Hepatocyte (in vitro differentiated cells): ENCODE measurements around the gene XIRP2. TPM values are rescaled to one million over a fixed set of nuclear protein-coding genes. Genes with fewer than 3 reads are reported as not detected.
A peak's percentile ranks its signal among the peaks of the same experiment; 100 is the strongest.

ENCODE experiments used
- DNase-seq: peaks from one replicate; pipeline ENCODE4 v3.0.0-alpha.2; 2016; ENCODE audit warnings: low spot score
- H2AFZ ChIP-seq: fragments of 200-600 bp; sonication (generic); 2 replicates; pipeline ENCODE4 v1.6.0; 2016; ENCODE audit warnings: antibody characterized with exemption, mild to moderate bottlenecking
- H3K27ac ChIP-seq: fragments of 200-600 bp; sonication (generic); 2 replicates; pipeline ENCODE4 v1.5.1; 2016; ENCODE audit warnings: mild to moderate bottlenecking
- H3K27me3 ChIP-seq: fragments of 200-600 bp; sonication (generic); 2 replicates; pipeline ENCODE4 v1.6.1; 2016
- H3K36me3 ChIP-seq: fragments of 200-600 bp; sonication (generic); replicated peaks from 2 replicates; pipeline ENCODE4 v1.5.1; 2016; ENCODE audit warnings: low read depth; ENCODE audit not compliant: insufficient read depth
- H3K4me1 ChIP-seq: fragments of 200-600 bp; sonication (generic); 2 replicates; pipeline ENCODE4 v1.5.1; 2016; ENCODE audit warnings: mild to moderate bottlenecking, moderate library complexity; ENCODE audit not compliant: insufficient read depth
- H3K4me2 ChIP-seq: fragments of 200-600 bp; sonication (generic); 2 replicates; pipeline ENCODE4 v1.6.0; 2016
- H3K4me3 ChIP-seq: fragments of 200-600 bp; sonication (generic); 2 replicates; pipeline ENCODE4 v1.5.1; 2016; ENCODE audit warnings: mild to moderate bottlenecking
- H3K79me2 ChIP-seq: fragments of 200-600 bp; sonication (generic); 2 replicates; pipeline ENCODE4 v1.6.0; 2017; ENCODE audit warnings: mild to moderate bottlenecking
- H3K9me2 ChIP-seq: fragments of 200-600 bp; sonication (generic); replicated peaks from 2 replicates; pipeline ENCODE4 v1.6.0; 2017; ENCODE audit warnings: mild to moderate bottlenecking; ENCODE audit not compliant: insufficient read depth
- H3K9me3 ChIP-seq: fragments of 200-600 bp; sonication (generic); 2 replicates; pipeline ENCODE4 v1.5.1; 2016; ENCODE audit warnings: low read depth, mild to moderate bottlenecking
- H4K20me1 ChIP-seq: fragments of 200-600 bp; sonication (generic); 2 replicates; pipeline ENCODE4 v1.6.0; 2016; ENCODE audit warnings: mild to moderate bottlenecking; ENCODE audit not compliant: insufficient read depth, poor library complexity, severe bottlenecking
- EZH2 ChIP-seq: fragments of 200-600 bp; sonication (generic); IDR thresholded peaks from 2 replicates; pipeline ENCODE4 v1.6.1; 2016; ENCODE audit warnings: antibody characterized with exemption, mild to moderate bottlenecking, borderline replicate concordance
- EZH2phosphoT487 ChIP-seq: fragments of 200-600 bp; sonication (generic); IDR thresholded peaks from one replicate; pipeline ENCODE4 v1.6.1; 2018; ENCODE audit warnings: antibody characterized with exemption, mild to moderate bottlenecking, low read depth, moderate library complexity; ENCODE audit not compliant: unreplicated experiment, severe bottlenecking
- WGBS: methylation state at CpG from one replicate; pipeline ENCODE4 v1.1.6; 2016; ENCODE audit warnings: low lambda C conversion rate; ENCODE audit errors: missing lambda C conversion rate; 5-methylcytosine and 5-hydroxymethylcytosine counted together
- polyA plus RNA-seq: library from polyadenylated mRNA; unstranded; fragments of >200 nt; fragmentation: Nextera tagmentation; extraction: Ambion mirVana; gene quantifications from 2 replicates; pipeline ENCODE4 v1.2.1, GENCODE V29; 2016
- total RNA-seq: library from RNA; depleted of rRNA; stranded (reverse); fragments of >200 nt; gene quantifications from 2 replicates; pipeline ENCODE4 v1.2.3, GENCODE V29; 2014
- TF ChIP-seq, protein P1 (sequence below): fragments of 200-600 bp; sonication (generic); IDR thresholded peaks from 2 replicates; pipeline ENCODE4 v1.5.1; 2016; ENCODE audit warnings: antibody characterized with exemption, mild to moderate bottlenecking; ENCODE audit not compliant: poor library complexity

The XIRP2 gene
- total and polyA plus RNA-seq, 2 experiments from 2014 or later: not detected

DNA sequence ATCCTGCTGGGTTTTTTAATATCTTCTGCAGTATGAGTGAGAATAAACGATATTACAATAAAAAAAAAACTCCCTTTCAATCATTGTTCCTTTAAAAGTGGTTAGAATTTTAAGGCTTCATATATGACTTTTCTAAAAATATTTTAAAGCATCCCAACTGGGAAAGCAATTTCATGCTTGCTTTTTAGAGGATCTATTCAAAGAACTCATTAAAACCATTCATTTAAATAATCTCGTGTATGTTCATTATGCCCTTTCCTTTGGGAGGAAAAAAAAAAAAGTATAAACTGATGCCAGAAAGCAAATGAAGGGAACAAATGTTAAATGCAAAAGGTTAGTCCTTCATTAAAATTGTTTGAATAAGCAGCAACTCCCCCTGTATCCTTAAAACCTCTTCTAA is 81.2 kb downstream of the XIRP2 start:
- TF ChIP-seq EZH2 (no peak), EZH2phosphoT487 (no peak)
- TF ChIP-seq, protein P1, sequence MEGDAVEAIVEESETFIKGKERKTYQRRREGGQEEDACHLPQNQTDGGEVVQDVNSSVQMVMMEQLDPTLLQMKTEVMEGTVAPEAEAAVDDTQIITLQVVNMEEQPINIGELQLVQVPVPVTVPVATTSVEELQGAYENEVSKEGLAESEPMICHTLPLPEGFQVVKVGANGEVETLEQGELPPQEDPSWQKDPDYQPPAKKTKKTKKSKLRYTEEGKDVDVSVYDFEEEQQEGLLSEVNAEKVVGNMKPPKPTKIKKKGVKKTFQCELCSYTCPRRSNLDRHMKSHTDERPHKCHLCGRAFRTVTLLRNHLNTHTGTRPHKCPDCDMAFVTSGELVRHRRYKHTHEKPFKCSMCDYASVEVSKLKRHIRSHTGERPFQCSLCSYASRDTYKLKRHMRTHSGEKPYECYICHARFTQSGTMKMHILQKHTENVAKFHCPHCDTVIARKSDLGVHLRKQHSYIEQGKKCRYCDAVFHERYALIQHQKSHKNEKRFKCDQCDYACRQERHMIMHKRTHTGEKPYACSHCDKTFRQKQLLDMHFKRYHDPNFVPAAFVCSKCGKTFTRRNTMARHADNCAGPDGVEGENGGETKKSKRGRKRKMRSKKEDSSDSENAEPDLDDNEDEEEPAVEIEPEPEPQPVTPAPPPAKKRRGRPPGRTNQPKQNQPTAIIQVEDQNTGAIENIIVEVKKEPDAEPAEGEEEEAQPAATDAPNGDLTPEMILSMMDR: no peak
- WGBS: 87% methylated on average over 2 of the region's 2 CpGs
- Histone ChIP-seq H3K79me2 (no peaks in the 10 kb centered on the region), H3K4me1 (no peaks in the 10 kb centered on the region), H3K9me3 (no peaks in the 10 kb centered on the region), H3K4me3 (no peak overlapping the region), H3K27ac (no peak overlapping the region), H3K36me3 (no peaks in the 10 kb centered on the region), H3K4me2 (no peak overlapping the region), H3K9me2 (no peaks in the 10 kb centered on the region), H4K20me1 (no peaks in the 10 kb centered on the region), H2AFZ (no peak overlapping the region), H3K27me3 (no peaks in the 10 kb centered on the region)
- no peak for DNase-seq

- peak; percentile 29 for DNase-seq
- WGBS: 72% methylated on average over 4 of the region's 4 CpGs
- H3K4me1 ChIP-seq: no peaks in the 10 kb centered on the region
- no peaks in the 10 kb centered on the region for H3K9me2 ChIP-seq
- H3K36me3 ChIP-seq: no peaks in the 10 kb centered on the region
- peak overlapping the region; percentile 92 for H3K27ac ChIP-seq
- peak overlapping the region; percentile 73 for H3K4me2 ChIP-seq
- no peaks in the 10 kb centered on the region for H3K27me3 ChIP-seq
- no peaks in the 10 kb centered on the region for H4K20me1 ChIP-seq
- H3K79me2 ChIP-seq: no peaks in the 10 kb centered on the region
- TF ChIP-seq, protein P1: no peak
- TF ChIP-seq EZH2: no peak
- TF ChIP-seq EZH2phosphoT487: no peak
- H2AFZ ChIP-seq: peak overlapping the region; percentile 64
- no peaks in the 10 kb centered on the region for H3K9me3 ChIP-seq
- no peak overlapping the region for H3K4me3 ChIP-seq
Observed at GRCh38 chr2:166972002-166972401, 83.7 kb downstream of the XIRP2 start.

DNA sequence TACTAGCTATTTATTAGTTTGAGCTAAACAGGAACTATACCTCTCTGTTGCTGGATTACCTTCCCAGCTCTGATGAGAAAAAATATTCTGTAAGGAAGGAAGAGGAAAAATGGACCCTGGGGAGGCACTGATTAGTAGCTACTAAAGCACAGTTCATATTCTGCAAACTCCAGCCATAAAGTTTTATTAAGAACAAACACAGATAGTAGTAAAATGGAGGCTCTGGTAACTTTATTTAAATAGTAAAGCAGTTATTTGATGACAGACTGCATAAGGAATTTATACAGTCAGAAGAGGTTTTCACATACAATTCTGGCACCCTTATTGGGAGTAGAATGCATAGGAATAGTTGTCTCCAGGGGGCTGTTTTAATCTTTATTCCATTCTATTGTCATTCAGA is 84.1 kb downstream of the XIRP2 start:
- Histone ChIP-seq H3K4me2 (peak overlapping the region; percentile 73), H3K9me3 (no peaks in the 10 kb centered on the region), H3K4me1 (no peaks in the 10 kb centered on the region), H2AFZ (peak overlapping the region; percentile 64), H4K20me1 (no peaks in the 10 kb centered on the region), H3K79me2 (no peaks in the 10 kb centered on the region), H3K9me2 (no peaks in the 10 kb centered on the region), H3K27me3 (no peaks in the 10 kb centered on the region), H3K27ac (peak overlapping the region; percentile 92), H3K36me3 (no peaks in the 10 kb centered on the region), H3K4me3 (no peak overlapping the region)
- DNase-seq: peak; percentile 13
- TF ChIP-seq EZH2phosphoT487: no peak
- no peak for TF ChIP-seq EZH2
- TF ChIP-seq, protein P1: no peak

- H3K4me3 ChIP-seq: no peak overlapping the region
- no peaks in the 10 kb centered on the region for H4K20me1 ChIP-seq
- TF ChIP-seq, protein P1: no peak
- no peak for TF ChIP-seq EZH2phosphoT487
- TF ChIP-seq EZH2: no peak
- H3K79me2 ChIP-seq: no peaks in the 10 kb centered on the region
- DNase-seq: no peak
- no peaks in the 10 kb centered on the region for H3K36me3 ChIP-seq
- no peaks in the 10 kb centered on the region for H3K27me3 ChIP-seq
- no peaks in the 10 kb centered on the region for H3K9me3 ChIP-seq
- H3K4me2 ChIP-seq: no peak overlapping the region
- H3K4me1 ChIP-seq: no peaks in the 10 kb centered on the region
- H2AFZ ChIP-seq: no peak overlapping the region
- H3K27ac ChIP-seq: no peak overlapping the region
- no peaks in the 10 kb centered on the region for H3K9me2 ChIP-seq
Observed at GRCh38 chr2:166984188-166984587, 95.9 kb downstream of the XIRP2 start.
